Measurements from ENCODE around the gene EIF1. TPM values are rescaled to one million over a fixed set of nuclear protein-coding genes. Genes with fewer than 3 reads are reported as not detected.
A peak's percentile ranks its signal among the peaks of the same experiment; 100 is the strongest.

Gene EIF1

GRCh38 chr17:41741709-41742108 lies 53.0 kb downstream of the EIF1 start:
- Histone ChIP-seq H2AFZ (ENCODE audit: low read length) (peak overlapping the region; percentile 38), H3K79me1 (ENCODE audit: low read depth, low read length) (no peaks in the 10 kb centered on the region), H3K4me2 (ENCODE audit: insufficient read depth, low read length, poor library complexity, severe bottlenecking) (no peak overlapping the region), H3K18ac (ENCODE audit: low read length) (no peak overlapping the region), H3K36me3 (replicated peaks in 1 of 2; ENCODE audit: control insufficient read depth in 2 of 2, insufficient read depth in 2 of 2, low read length in 2 of 2) (no peaks in the 10 kb centered on the region), H3K4me3 (ENCODE audit: low read length in 2 of 2) (no peak overlapping the region), H3K9ac (ENCODE audit: low read depth, low read length, poor library complexity) (peak overlapping the region; percentile 47), H3K27me3 (ENCODE audit: control insufficient read depth in 3 of 3, insufficient read depth in 3 of 3, low read depth in 1 of 3, low read length in 3 of 3) (peaks cover 0 to 13% (median 6%) of the 10 kb centered on the region in 3 experiments), H2BK15ac (ENCODE audit: low read length) (no peak overlapping the region), H3K9me3 (replicated peaks in 1 of 2; ENCODE audit: control insufficient read depth in 2 of 2, insufficient read depth in 1 of 2, low read depth in 1 of 2, low read length in 2 of 2) (no peaks in the 10 kb centered on the region), H2BK12ac (ENCODE audit: low read length) (no peak overlapping the region), H3K27ac (replicated peaks; ENCODE audit: low read length) (no peak overlapping the region), H4K8ac (ENCODE audit: low read depth, low read length) (no peak overlapping the region), H2AK5ac (ENCODE audit: low read depth, low read length) (peak overlapping the region; percentile 88), H3K4ac (ENCODE audit: low read length) (no peak overlapping the region), H3K23ac (ENCODE audit: low read depth, low read length, poor library complexity) (no peak overlapping the region), H4K91ac (ENCODE audit: low read depth, low read length, poor library complexity) (no peak overlapping the region), H3K4me1 (ENCODE audit: control insufficient read depth in 2 of 2, insufficient read depth in 1 of 2, low read depth in 1 of 2, low read length in 2 of 2) (peaks cover 4 to 5% of the 10 kb centered on the region in 2 donors), H2BK120ac (ENCODE audit: low read depth, low read length) (no peak overlapping the region), H3K14ac (ENCODE audit: low read length) (no peak overlapping the region), H2BK5ac (ENCODE audit: low read length) (no peak overlapping the region)
- DNase-seq (ENCODE audit: low spot score) = no peak
- WGBS, 2 donors (ENCODE audit: extremely low coverage in 2 of 2, insufficient read length in 2 of 2, insufficient replicate concordance in 1 of 2) = no CpG with 5 or more reads among the region's 9 CpGs

Small RNA genes within 50 kb of the gene (small RNA-seq; reads per million reads assigned to genes)
- gene RN7SL399P (ENCODE audit: insufficient read depth) = not detected
- 31.5 reads per million, percentile 88 among the genes with 10 or more reads in this experiment for gene RNA5SP442 (ENCODE audit: insufficient read depth)
